ENCODE measurements around the gene FAM228A. TPM values are rescaled to one million over a fixed set of nuclear protein-coding genes. Genes with fewer than 3 reads are reported as not detected.

Gene FAM228A
- total RNA-seq, 1 donor: 0.10 TPM

DNA sequence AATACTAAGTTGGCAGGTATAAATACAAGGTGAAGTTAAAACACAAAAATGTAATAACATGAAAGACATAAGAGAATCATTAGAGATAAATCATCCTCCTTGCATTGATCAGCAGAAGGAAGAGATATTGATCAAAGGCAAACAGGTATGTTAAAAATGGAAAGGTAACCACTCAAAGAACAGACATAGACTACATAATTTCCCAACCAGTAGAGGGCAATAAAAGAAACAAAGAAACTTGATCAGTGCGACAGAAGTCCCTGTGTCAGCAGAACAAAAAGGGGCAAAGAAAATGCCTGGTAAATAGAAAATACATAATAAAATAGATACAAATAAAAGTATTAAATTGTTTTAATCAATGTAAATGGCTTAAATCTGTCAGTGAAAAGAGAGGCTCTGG, 53.6 kb downstream of the FAM228A start:
- H3K27me3 ChIP-seq (ENCODE audit: insufficient read depth, low read length): no peaks in the 10 kb centered on the region
- H3K4me1 ChIP-seq (ENCODE audit: insufficient read depth, low read length): no peaks in the 10 kb centered on the region
- H3K4me3 ChIP-seq (ENCODE audit: low read length): no peak overlapping the region
- no peaks in the 10 kb centered on the region for H3K9me3 ChIP-seq (ENCODE audit: low read depth, low read length)

DNA sequence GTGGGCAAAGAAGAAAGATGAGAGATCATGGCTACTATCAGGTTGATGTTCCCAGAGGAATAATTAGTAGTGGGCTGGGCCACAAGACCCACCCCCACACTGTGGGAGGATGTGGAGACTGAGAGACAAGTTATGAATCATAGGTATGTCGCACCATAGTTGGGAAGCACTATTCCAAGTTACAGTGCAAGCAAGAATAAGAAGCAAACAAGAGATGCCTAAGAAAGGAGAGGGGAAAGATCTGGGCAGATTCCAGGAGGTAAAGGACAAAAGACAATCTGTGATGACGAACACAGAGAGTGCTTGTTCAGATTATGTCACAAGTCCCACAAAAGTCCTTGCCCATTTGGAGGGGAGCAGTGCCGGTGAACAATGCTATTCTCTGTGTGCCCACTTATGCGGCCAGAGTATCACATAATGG, 56.6 kb downstream of the FAM228A start:
- H3K4me1 ChIP-seq (ENCODE audit: insufficient read depth, low read length): no peaks in the 10 kb centered on the region

GRCh38 chr2:24233321-24233720, 58.5 kb downstream of the FAM228A start:
- H3K4me1 ChIP-seq (ENCODE audit: insufficient read depth, low read length): no peaks in the 10 kb centered on the region
- H3K27me3 ChIP-seq (ENCODE audit: insufficient read depth, low read length): no peaks in the 10 kb centered on the region
- H3K9me3 ChIP-seq (ENCODE audit: low read depth, low read length): no peaks in the 10 kb centered on the region
- no peak overlapping the region for H3K4me3 ChIP-seq (ENCODE audit: low read length)

More for the DNA sequence above, 56.6 kb downstream of the FAM228A start:
- H3K4me3 ChIP-seq (ENCODE audit: low read length): no peak overlapping the region
- no peaks in the 10 kb centered on the region for H3K27me3 ChIP-seq (ENCODE audit: insufficient read depth, low read length)
- no peaks in the 10 kb centered on the region for H3K9me3 ChIP-seq (ENCODE audit: low read depth, low read length)

GRCh38 chr2:24237313-24237712, 62.5 kb downstream of the FAM228A start:
- no peaks in the 10 kb centered on the region for H3K4me1 ChIP-seq (ENCODE audit: insufficient read depth, low read length)
- H3K9me3 ChIP-seq (ENCODE audit: low read depth, low read length): no peaks in the 10 kb centered on the region
- H3K4me3 ChIP-seq (ENCODE audit: low read length): no peak overlapping the region
- H3K27me3 ChIP-seq (ENCODE audit: insufficient read depth, low read length): no peaks in the 10 kb centered on the region

DNA sequence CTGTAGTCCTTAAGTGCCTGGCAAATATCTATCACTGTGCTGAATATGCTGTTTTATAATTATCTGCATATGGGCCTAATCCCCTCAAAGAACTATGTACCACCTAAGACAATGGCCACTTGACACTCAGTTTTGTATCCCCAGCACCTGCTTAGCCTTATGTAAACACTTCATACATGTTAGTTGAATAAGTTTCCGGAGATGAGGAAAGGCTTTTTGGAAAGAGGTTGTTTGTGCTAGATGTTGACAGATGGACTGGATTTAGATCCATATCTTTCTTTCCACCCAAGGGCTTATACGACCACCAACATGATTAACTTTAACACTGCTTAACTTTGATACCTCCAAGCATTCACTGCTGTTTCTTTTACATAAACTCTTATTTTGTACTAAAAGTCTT, 63.3 kb downstream of the FAM228A start:
- H3K4me1 ChIP-seq (ENCODE audit: insufficient read depth, low read length): no peaks in the 10 kb centered on the region
- H3K4me3 ChIP-seq (ENCODE audit: low read length): no peak overlapping the region
- H3K9me3 ChIP-seq (ENCODE audit: low read depth, low read length): no peaks in the 10 kb centered on the region
- H3K27me3 ChIP-seq (ENCODE audit: insufficient read depth, low read length): no peaks in the 10 kb centered on the region

GRCh38 chr2:24239553-24239952, 64.7 kb downstream of the FAM228A start:
- Histone ChIP-seq H3K9me3 (ENCODE audit: low read depth, low read length) (no peaks in the 10 kb centered on the region), H3K27me3 (ENCODE audit: insufficient read depth, low read length) (no peaks in the 10 kb centered on the region), H3K4me1 (ENCODE audit: insufficient read depth, low read length) (no peaks in the 10 kb centered on the region), H3K4me3 (ENCODE audit: low read length) (no peak overlapping the region)

Other genes starting within 250 kb of the FAM228A start
- 55.2 TPM for gene ATAD2B, start 247.9 kb upstream of the FAM228A start, total RNA-seq
- gene UBXN2A, start 234.6 kb upstream of the FAM228A start, total RNA-seq: 16.7 TPM
- gene MFSD2B, start 165.0 kb upstream of the FAM228A start, total RNA-seq: 1.5 TPM
- gene WDCP, start 127.7 kb upstream of the FAM228A start, total RNA-seq: 3.0 TPM
- gene FKBP1B, start 125.3 kb upstream of the FAM228A start, total RNA-seq: 4.5 TPM
- gene SF3B6, start 98.7 kb upstream of the FAM228A start, total RNA-seq: 107 TPM
- 5.6 TPM for gene TP53I3, start 90.2 kb upstream of the FAM228A start, total RNA-seq
- gene PFN4, start 51.7 kb upstream of the FAM228A start, total RNA-seq: not detected
- 26.2 TPM for gene FAM228B, start 51.6 kb upstream of the FAM228A start, total RNA-seq
- 102 TPM for gene ITSN2, start 185.5 kb downstream of the FAM228A start, total RNA-seq